GM21367 (cell line): Measurements from ENCODE around the gene S100G.

Experiments
- ATAC-seq: cut with Tn5 transposase; IDR thresholded peaks from one replicate; pipeline ENCODE4 v1.9.1; 2021; ENCODE audit not compliant: unreplicated experiment

S100G gene

DNA sequence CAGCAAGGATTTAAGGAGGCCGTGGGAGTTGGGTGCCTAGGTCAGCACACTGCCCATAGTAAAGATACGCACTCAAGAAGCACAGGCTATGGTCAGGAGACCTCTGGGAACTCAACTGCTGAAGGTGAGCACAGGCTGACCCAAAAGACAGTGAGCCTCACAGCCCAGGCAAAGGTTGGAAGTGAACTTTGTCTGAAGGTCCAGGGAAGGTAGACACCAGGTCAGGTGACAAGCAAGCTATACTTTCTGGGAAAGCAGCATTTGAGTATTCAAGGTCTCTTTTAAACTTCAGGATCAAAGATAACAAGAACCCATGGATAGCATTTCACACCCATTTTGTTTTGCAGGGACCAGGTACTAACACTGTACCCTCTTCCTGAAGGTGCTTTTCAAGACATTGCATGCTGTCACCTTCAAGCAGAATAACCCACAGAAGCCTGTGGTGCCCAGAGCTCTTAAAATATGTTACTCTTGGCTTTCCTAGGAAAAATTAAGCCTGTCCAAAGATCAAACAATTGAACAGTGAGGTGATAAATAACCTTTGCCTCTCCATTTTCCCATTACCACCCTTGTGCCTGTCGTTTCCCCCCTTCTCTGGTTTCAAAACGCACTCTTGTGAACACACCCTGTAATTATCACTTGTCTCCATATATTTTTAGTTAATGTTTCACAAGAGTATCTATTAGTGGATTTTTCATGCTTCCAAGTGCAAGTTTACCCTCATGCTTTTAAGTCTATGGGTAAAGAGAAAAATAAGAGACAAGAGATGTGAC lies 3.4 kb upstream of the S100G start:
- no peak for ATAC-seq

DNA sequence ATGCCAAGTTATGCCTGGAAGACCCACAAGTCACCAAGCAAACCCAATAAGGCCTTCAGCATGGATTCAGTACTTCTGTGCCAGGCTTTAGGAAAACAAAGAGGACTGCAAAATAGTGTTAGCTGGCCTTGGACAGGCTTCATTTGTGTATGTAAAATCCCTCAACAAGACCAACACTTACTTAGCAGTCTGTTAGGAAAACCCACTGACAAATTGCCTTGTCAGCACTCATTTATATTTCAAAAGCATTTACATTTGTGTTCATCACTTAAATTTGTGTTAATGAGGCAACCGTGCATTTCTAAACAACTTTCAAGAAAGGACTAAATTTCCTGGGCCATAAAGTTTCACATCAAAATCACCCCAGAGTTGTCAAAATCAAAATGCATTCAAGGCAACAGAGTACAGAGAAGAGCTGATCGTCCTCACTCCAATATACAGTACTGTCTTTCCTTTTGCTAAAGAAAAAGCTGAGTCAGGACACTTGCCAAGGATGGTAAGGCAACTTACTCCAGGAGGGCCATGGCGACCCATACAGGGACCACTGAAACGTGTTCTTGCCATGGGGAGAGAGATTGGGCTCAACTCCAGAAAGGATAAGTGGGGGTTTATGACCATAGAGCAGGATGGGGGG lies 1.6 kb downstream of the S100G start:
- ATAC-seq, result no peak

DNA sequence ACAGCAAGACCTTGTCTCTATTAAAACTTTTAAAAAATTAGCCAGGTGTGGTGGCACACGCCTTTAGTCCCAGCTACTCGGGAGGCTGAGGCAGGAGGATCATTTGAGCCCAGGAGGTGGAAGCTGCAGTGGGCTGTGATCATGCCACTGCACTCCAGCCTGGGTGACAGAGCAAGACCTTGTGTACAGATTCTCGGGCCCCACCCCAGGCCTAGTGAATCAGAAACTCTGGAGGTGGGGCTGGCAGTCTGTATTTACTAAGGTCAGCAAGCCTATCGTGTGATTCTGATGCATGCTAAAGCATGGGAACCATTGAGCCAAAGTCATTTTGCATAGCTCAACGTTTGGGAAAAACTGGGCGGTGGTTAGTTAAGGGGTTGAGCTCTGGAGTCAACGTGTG lies 3.5 kb downstream of the S100G start:
- no peak for ATAC-seq

DNA sequence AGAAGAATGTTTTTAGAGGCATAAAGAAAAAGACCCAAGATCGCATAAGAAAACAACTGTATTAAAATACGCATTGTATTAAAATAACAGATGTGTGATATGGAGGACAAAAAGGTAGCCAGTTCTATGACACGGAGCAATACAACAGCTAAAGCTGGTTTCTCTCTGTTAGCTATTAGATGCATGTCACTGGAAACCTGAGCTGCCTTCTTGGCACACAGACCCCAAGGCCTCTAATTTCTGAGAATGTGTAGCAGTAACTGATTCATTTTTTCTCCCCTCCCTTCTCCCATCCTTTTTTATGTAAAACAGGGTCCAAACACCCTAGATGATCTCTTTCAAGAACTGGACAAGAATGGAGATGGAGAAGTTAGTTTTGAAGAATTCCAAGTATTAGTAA lies 4.1 kb downstream of the S100G start:
- no peak for ATAC-seq

DNA sequence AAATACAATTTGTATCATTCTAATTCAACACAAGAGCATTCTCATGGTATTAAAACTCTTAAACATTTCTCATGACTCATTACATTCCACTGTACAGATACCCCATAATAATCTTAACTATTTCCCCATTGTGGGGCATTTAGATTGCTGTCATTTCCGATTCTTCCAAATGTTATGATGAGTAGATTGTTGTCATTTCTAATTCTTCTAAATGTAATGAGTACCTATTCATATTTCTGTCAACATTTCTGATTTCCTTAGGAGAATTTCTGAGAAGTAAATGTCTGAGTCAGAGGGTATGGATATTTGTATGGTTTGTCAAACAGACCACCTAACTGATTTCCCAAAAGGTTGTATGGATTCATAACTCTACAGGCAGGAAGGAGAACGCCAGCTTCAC lies 8.3 kb downstream of the S100G start:
- ATAC-seq, result no peak

DNA sequence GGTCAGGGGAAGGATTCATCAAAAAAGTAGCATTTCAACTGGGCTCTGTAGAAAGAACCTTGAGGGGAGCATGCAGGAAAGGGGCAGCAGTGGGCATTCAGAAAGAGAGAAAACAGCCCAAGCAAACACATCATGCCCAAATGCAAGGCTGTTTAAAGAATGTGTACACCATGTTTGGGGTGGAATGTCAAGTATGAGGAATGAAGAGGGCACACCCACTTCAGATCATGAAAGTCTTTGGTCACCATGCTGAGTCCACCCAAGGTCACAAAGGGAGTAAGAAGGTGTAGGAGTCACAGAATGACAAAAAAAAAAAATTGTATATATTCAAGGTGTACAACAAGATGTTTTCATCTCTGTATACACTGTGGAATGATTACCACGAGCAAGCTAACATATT lies 9.4 kb downstream of the S100G start:
- ATAC-seq, result no peak

DNA sequence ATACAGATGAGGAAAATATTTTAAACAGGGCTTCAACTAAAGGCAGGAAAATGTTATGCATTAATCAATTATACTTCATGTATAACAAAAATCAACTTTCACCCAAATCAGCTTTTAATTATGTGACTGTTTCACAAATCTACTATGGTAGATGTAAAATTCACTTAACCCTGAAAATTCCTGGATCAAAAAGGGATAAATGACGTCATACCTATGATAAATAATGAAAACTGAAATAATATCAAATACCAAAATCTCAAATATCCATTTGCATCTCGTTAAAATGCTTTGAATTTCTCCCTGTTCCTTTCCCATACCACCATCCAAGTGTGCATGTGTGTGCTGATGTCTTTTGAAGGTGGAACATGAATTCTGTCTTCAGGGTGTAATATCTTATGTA lies 11.5 kb downstream of the S100G start:
- ATAC-seq, result no peak

DNA sequence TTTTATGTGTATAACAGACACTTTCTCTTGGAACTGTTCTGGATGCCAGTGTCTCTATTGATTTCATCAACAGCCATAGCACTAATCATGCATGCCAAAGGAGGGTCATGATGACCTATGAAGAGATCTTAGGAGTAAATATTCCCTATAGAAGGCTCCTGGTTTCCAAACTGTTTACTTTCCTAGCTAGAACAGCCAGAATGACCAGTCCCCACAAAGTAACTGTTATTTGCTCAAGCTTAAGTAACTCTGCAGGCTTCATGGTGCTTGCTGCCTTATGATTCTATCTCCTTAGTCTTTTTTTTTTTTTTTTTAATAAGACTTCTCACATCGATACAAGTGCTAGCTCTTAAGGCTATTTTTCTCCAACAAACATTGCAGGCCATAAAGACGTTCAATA lies 12.4 kb downstream of the S100G start:
- no peak for ATAC-seq

DNA sequence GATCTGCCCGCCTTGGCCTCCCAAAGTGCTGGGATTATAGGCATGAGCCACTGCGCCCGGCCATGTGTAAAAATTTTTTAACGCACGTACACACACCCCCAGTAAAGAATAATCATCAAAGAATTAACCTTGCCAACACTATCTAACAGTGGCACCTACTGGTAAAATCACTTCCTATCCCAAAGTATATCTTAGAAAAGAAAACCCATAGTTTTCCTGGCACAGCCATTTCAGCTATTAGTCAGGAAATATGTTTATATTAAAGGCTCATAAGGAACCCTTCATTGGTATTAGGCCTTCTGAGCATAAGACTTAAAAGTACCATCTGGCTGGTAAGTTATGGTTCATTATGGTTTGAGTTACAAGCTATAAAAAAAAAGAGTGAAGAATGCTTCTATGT lies 14.1 kb downstream of the S100G start:
- no peak for ATAC-seq

DNA sequence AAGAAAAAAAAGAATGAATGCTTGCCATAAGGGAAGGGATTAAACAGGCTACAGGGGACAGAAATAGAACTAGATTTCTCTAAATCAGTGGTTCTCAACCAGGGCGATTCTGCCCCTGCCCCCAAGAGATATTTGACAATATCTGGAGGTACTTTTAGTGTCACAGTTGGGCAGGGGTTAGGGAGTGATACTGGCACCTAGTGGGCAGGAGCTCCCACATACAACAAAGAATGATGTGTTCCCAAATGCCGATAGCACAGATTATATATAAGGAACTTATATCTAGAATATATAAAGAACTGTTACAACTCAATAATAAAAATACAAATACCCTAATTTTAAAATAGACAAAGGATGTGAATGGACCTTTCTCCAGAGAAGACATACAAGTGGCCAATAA lies 14.7 kb downstream of the S100G start:
- ATAC-seq, result no peak

DNA sequence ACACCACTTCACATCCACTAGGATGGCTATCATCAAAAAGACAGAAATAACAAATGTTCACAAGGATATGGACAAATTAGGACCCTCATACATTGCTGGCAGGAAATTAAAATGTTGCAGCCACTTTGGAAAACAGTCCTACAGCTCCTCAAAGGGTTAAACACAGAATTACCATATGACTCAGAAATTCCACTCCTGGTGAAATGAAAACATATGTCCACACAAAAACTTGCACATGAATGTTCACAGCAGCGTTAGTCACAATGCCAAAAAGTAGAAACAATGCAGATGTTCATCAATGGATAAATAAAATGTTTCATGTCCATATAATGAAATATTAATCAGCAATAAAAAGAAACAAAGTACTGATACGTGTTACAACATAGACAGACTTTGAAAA lies 15.1 kb downstream of the S100G start:
- ATAC-seq, result no peak

DNA sequence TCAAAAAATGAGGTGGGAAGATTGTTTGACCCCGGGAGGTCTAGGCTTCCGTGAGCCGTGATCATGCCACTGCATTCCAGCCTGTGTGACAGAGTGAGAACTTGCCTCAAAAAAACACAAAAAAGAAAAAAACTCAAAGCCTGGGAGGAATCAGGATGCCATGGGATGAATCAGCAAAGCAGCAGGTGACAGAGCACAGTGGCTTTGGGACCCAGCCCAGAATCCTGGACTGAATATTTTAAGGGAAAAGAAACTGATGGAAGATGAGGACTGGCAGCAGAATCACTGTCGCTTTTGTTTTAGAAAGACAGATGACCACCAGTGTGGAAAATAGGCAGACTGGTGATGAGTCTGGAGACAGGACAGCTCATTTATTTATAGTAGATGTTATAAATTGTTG lies 16.6 kb downstream of the S100G start:
- ATAC-seq, result no peak

DNA sequence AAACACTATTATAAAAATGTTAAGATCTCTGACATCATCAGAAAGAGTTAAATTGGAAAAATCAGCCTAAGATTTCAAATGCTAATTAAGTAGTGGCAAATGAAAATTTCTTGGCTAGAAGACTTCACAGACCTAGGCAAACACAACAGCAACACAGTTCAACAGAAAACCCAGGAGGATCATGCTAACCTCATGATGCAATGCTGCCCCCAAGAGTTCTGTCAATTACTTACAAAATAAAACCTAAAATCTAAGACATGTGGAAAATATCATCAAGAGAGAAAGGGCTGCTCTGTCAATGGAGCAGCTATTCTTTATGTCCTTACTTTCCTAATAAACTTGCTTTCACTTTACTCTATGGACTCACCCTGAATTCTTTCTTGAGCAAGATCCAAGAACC lies 21.0 kb downstream of the S100G start:
- ATAC-seq, result no peak

DNA sequence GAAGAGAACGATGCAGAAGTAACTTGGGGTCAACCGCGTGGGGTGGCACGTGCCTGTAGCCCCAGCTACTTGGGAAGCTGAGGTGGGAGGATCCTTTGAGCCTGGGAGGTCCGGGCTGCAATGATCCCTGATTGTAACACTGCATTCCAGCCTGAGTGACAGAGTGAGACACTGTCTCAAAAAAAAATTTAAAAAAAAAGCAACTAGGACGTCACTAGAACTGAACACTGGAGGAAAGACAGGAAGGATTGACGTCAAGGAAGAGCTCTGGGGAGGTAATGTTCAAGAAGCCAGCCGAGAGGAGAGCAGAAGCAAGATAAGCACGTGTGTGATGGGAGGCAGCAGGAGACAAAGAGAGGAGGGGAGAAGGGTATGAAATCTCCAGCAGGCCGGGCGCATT lies 28.7 kb downstream of the S100G start:
- no peak for ATAC-seq

DNA sequence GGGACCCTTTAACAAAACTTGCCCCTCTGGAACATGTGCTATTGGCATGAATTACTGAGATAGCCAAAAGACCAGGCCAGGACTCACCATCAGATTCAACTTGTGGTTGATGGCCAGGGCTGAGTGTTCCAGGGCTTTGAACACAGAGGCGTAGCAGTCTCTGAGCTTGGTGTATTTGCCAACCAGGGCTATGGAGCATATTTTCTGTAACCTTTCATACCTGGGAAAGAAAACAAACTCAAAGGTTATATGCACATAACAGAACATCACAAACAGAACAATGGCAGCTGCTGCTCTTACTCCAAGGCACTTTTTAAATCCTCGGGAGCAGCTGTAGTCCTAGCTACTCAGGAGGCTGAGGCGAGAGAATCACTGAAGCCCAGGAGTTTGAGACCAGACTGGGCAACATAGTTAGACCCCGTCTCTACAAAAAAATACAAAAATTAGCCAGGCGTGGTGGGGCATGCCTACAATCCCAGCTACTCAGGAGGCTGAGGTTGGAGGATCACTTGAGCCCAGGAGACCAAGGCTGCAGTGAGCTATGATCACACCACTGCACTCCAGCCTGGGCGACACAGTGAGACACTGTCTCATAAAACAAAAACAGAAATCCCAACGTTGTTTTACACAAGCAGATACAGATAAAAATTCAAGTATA lies 33.2 kb downstream of the S100G start:
- ATAC-seq, result no peak

DNA sequence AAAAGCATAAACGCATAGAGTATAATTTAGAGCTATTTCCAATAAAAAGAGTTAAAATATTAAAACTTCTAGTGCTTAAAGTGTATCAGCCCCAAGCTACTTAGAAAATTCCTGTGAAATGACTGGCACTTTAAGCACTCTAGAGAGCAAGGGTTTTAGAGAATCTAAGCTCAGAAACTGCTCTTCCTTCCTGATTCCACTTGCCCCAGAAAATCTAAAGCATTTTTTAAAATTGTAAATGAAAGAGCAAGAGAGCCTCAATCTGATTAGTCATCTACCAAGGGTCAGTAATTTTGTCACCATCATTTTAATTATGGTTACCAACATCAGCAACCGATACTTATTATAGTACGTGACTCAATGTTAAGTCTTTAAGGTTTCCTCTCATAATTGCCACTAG lies 37.6 kb downstream of the S100G start:
- no peak for ATAC-seq

DNA sequence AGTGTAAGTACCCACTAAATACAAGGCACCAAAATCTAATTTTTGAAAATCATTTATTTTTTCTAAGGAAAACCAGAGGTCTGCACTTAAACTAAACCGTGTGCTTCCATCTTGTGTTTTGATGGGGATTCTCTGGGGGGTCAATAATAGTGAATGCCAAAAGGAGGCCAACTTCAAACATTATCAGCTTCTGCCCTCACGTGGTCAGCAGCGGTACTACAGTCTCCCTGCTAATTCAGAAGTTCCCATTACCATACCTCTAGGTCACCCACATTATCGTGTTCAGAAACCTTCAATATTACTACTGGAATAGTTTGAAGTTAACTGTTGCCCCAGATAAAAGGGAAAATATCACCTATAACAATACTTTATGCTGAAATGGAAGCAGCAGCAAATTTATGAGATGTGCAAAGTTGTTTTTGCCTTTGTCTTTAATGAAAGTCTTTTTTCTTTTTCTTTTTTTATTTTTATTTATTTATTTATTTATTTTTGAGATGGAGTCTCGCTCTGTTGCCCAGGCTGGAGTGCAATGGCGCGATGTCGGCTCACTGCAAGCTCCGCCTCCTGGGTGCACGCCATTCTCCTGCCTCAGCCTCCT lies 45.2 kb downstream of the S100G start:
- no peak for ATAC-seq

DNA sequence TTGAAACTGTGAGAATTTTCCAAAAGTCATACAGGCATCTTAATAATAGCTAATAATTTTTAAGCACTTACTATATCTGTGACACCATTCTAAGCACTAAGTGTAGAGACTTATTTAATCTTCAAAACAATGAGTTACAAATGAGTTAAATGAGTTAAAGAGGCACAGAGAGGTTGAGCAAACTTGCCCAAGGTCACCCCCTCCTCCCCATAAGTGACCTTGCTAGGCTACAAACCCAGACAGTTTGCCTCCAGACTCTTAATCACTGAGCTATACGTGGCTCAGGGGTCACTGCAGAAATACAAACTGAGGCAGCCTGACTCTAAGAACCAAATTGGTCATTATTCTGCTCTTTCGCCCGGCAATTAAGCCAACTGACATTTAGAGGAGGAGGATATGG lies 47.0 kb downstream of the S100G start:
- no peak for ATAC-seq

DNA sequence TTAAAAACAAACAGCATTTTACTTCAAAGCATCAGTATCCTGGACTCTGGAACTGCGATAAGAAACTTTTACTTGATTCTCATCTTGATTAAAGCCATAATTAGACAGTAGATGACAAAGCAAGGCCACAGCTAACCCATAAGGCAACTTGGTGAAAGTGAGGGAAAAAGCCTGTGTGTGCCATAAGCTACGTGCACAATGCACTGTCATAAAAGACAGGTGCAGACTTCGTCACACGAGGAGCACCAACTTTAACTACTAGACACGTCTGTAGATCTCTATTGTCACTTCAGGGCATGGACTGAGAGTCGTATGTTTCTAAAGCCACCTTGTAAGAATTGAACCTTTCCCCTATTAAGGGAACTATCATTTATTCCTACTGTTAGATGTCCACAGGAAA lies 49.4 kb downstream of the S100G start:
- ATAC-seq, result no peak

DNA sequence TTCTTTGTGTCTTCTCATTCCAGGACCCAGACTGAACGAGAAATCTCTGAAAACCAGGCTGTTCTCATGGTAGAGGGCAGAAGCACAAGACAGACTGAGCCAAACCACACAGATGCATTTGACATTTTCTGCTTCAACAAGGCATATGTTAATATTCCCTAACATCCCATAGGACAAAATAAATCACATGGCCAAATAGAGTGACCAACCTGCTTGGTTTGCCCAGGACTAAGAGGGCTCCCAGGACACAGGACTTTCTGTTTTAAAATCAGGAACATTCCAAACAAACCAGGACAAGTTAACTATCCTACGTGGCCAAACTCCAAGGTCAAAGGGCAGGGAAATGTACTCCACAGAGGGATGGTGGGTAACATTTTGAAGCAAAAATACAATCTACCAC lies 50.8 kb downstream of the S100G start:
- no peak for ATAC-seq

DNA sequence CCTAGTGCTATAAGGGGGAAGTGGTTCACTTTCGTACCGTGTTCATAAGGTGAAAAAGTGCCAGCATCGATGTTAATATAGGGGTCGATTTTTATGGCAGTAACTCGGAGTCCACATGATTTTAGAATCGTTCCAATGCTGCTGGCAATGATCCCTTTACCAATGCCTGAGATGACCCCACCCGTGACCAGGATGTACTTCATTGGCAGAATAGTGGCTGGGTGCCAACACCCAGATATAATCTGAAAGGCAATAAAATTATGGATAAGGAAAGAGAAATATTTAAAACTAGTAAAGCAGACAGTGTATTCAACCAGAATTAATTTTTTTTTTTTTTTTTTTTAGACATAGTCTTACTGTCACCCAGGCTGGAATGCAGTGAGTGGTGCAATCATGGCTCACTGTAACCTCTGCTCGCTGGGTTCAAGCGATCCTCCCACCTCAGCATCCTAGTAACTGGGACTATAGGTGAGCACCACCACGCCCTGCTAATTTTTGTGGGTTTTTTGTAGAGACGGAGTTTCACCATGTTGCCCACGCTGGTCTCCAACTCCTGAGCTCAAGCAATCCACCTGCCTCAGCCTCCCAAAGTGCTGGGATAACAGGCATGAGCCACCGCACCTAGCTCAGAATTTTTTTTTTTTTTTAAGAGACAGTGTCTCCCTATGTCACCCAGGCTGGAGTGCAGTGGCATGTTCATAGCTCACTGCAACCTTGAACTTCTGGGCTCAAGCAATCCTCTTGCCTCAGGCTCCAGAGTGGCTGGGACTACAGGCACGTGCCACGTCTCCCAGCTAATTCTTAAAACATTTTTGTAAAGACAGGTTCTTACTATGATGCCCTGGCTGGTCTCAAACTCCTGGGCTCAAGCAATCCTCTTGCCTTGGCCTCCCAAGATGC lies 53.0 kb downstream of the S100G start:
- no peak for ATAC-seq
